Measurements from ENCODE around the gene PNPLA1.

DNA sequence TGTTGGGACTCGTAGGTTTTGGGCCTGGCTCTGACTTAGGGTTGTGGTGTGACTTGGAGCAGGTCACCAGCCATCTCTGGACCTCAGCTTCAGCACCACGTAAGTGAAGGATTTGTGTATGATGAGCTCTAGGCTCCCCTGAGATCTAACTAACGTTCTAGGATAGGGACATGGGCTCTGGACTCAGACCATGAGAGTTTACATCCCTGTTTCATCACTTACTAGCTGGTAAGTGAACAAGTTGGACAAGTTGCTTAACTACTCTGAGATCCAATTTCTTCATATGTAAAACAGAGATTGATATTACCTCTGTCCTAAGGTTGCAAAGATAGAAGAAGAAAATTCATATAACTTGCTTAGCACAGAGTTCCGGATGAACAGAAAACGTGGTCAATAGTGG lies 20.3 kb upstream of the PNPLA1 start:
- TF ChIP-seq POLR2A (IDR thresholded peaks at IDR 0.05; ENCODE audit: low read depth, low read length), result no peak
- TF ChIP-seq, protein P1, sequence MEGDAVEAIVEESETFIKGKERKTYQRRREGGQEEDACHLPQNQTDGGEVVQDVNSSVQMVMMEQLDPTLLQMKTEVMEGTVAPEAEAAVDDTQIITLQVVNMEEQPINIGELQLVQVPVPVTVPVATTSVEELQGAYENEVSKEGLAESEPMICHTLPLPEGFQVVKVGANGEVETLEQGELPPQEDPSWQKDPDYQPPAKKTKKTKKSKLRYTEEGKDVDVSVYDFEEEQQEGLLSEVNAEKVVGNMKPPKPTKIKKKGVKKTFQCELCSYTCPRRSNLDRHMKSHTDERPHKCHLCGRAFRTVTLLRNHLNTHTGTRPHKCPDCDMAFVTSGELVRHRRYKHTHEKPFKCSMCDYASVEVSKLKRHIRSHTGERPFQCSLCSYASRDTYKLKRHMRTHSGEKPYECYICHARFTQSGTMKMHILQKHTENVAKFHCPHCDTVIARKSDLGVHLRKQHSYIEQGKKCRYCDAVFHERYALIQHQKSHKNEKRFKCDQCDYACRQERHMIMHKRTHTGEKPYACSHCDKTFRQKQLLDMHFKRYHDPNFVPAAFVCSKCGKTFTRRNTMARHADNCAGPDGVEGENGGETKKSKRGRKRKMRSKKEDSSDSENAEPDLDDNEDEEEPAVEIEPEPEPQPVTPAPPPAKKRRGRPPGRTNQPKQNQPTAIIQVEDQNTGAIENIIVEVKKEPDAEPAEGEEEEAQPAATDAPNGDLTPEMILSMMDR (IDR thresholded peaks at IDR 0.05 in 2 of 3, conservative IDR thresholded peaks at IDR 0.05 in 1 of 3; ENCODE audit: control insufficient read depth in 2 of 3, extremely low read depth in 1 of 3, insufficient read depth in 1 of 3, low read depth in 3 of 3, low read length in 3 of 3), result no peak
- no peak for TF ChIP-seq RELA (IDR thresholded peaks at IDR 0.05; ENCODE audit: borderline replicate concordance, partially characterized antibody)
- TF ChIP-seq, protein P2, sequence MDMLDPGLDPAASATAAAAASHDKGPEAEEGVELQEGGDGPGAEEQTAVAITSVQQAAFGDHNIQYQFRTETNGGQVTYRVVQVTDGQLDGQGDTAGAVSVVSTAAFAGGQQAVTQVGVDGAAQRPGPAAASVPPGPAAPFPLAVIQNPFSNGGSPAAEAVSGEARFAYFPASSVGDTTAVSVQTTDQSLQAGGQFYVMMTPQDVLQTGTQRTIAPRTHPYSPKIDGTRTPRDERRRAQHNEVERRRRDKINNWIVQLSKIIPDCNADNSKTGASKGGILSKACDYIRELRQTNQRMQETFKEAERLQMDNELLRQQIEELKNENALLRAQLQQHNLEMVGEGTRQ (IDR thresholded peaks at IDR 0.05; ENCODE audit: borderline replicate concordance, low read depth, low read length), result no peak
- no peak for TF ChIP-seq ZSCAN29 (IDR thresholded peaks at IDR 0.05)
- TF ChIP-seq CHD1 (IDR thresholded peaks at IDR 0.05; ENCODE audit: low read depth, low read length), result no peak
- no peak for TF ChIP-seq EZH2 (IDR thresholded peaks at IDR 0.05; ENCODE audit: borderline replicate concordance, control insufficient read depth, low read depth, low read length)
- TF ChIP-seq TCF3 (IDR thresholded peaks at IDR 0.05; ENCODE audit: borderline replicate concordance, insufficient read depth, low read depth, low read length), result no peak
- TF ChIP-seq, protein P3, sequence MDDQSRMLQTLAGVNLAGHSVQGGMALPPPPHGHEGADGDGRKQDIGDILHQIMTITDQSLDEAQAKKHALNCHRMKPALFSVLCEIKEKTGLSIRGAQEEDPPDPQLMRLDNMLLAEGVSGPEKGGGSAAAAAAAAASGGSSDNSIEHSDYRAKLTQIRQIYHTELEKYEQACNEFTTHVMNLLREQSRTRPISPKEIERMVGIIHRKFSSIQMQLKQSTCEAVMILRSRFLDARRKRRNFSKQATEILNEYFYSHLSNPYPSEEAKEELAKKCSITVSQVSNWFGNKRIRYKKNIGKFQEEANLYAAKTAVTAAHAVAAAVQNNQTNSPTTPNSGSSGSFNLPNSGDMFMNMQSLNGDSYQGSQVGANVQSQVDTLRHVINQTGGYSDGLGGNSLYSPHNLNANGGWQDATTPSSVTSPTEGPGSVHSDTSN (IDR thresholded peaks at IDR 0.05; ENCODE audit: insufficient replicate concordance, low read depth, low read length), result no peak
- no peak for TF ChIP-seq CEBPB (IDR thresholded peaks at IDR 0.05; ENCODE audit: borderline replicate concordance in 1 of 2, low read depth in 2 of 2, low read length in 2 of 2)
- TF ChIP-seq, protein P4, sequence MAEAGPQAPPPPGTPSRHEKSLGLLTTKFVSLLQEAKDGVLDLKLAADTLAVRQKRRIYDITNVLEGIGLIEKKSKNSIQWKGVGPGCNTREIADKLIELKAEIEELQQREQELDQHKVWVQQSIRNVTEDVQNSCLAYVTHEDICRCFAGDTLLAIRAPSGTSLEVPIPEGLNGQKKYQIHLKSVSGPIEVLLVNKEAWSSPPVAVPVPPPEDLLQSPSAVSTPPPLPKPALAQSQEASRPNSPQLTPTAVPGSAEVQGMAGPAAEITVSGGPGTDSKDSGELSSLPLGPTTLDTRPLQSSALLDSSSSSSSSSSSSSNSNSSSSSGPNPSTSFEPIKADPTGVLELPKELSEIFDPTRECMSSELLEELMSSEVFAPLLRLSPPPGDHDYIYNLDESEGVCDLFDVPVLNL (IDR thresholded peaks at IDR 0.05; ENCODE audit: low read depth, low read length), result no peak
- no peak for TF ChIP-seq NFIC (IDR thresholded peaks at IDR 0.05; ENCODE audit: low read depth, low read length)
- TF ChIP-seq CBX5 (IDR thresholded peaks at IDR 0.05; ENCODE audit: low read depth), result no peak
- TF ChIP-seq SMC3 (IDR thresholded peaks at IDR 0.05; ENCODE audit: borderline replicate concordance, low read length), result no peak
